Activated CD8-positive, alpha-beta memory T cell treated with anti-CD3 and anti-CD28 coated beads, Interleukin-2, amount 50 U/mL, for 1 hour (primary cell): ENCODE results near the gene HRK.
"Not testable (repeated sequence)": the region's sequence is repeated elsewhere in the genome, so short reads cannot be mapped to it uniquely, and the experiment has no call there.

ENCODE experiments used
- DNase-seq: peaks from one replicate; pipeline ENCODE4 v3.0.0-alpha.2; 2020; ENCODE audit errors: extremely low read depth

The HRK gene

GRCh38 chr12:116818948-116819832 is 62.1 kb downstream of the HRK start:
- peak; percentile 78 for DNase-seq

GRCh38 chr12:116818341-116818856 is 62.8 kb downstream of the HRK start:
- no peak for DNase-seq

- not testable (repeated sequence) for DNase-seq
Observed at GRCh38 chr12:116814766-116815165, 66.5 kb downstream of the HRK start.

GRCh38 chr12:116813271-116814041 is 67.8 kb downstream of the HRK start:
- DNase-seq: no peak

GRCh38 chr12:116812238-116812637 is 69.0 kb downstream of the HRK start:
- no peak for DNase-seq

GRCh38 chr12:116808113-116809105 is 72.8 kb downstream of the HRK start:
- DNase-seq: no peak

GRCh38 chr12:116807546-116807945 is 73.7 kb downstream of the HRK start:
- no peak for DNase-seq

GRCh38 chr12:116806845-116807440 is 74.3 kb downstream of the HRK start:
- DNase-seq: no peak
